Aorta (tissue), 5 donors: Measurements from ENCODE around the gene SLC47A1. TPM values are rescaled to one million over a fixed set of nuclear protein-coding genes. Genes with fewer than 3 reads are reported as not detected.
"Not testable (repeated sequence)": the region's sequence is repeated elsewhere in the genome, so short reads cannot be mapped to it uniquely, and the experiment has no call there.

ENCODE experiments used
- ATAC-seq: fragments of 200-7000 bp; cut with Tn5 transposase; one replicate; pipeline ENCODE4 v1.9.1; 2022; ENCODE audit warnings: moderate library complexity; ENCODE audit not compliant: low FRiP score
- DNase-seq, 2 donors: peaks; one replicate each; pipeline ENCODE4 v3.0.0-alpha.2; 2020
- H3K27ac ChIP-seq, 2 donors: one replicate each; pipeline ENCODE4 v1.5.1; 2013; ENCODE audit warnings: low read length in 2 of 2, mild to moderate bottlenecking in 2 of 2, moderate library complexity in 2 of 2, control low read depth in 1 of 2, inconsistent platforms in 1 of 2, low read depth in 1 of 2
- H3K27me3 ChIP-seq, 2 donors: one replicate each; pipeline ENCODE4 v1.6.1; 2013; ENCODE audit warnings: control low read depth in 1 of 2, low read length in 1 of 2, mild to moderate bottlenecking in 1 of 2, moderate library complexity in 1 of 2; ENCODE audit not compliant: insufficient read depth in 2 of 2, control insufficient read depth in 1 of 2
- H3K36me3 ChIP-seq, 2 donors: one replicate each; pipeline ENCODE4 v1.6.1; 2013; ENCODE audit warnings: control low read depth in 1 of 2, low read length in 1 of 2, mild to moderate bottlenecking in 1 of 2; ENCODE audit not compliant: insufficient read depth in 2 of 2, control insufficient read depth in 1 of 2
- H3K4me1 ChIP-seq, 2 donors: one replicate each; pipeline ENCODE4 v1.6.1; 2013; ENCODE audit warnings: low read length in 2 of 2, control low read depth in 1 of 2, mild to moderate bottlenecking in 1 of 2, moderate library complexity in 1 of 2; ENCODE audit not compliant: insufficient read depth in 2 of 2, control insufficient read depth in 1 of 2
- H3K4me3 ChIP-seq, 2 donors: one replicate each; pipeline ENCODE4 v1.5.1; 2013; ENCODE audit warnings: low read length in 2 of 2, control low read depth in 1 of 2, mild to moderate bottlenecking in 1 of 2
- H3K9me3 ChIP-seq: one replicate; pipeline ENCODE4 v1.6.1; 2013; ENCODE audit warnings: mild to moderate bottlenecking, low read length; ENCODE audit not compliant: control insufficient read depth
- WGBS, 2 donors: extraction: QIAGEN DNeasy Blood & Tissue Kit; methylation state at CpG; one replicate each; pipeline ENCODE4 v1.1.7; 2013; 5-methylcytosine and 5-hydroxymethylcytosine counted together
- intact Hi-C, 2 donors: fragments of 100-400 bp; cut with DNase I; formaldehyde crosslinking; loops; one replicate each; pipeline versions ENCODE4 v1.14.2 to v1.15.0; 2022
- polyA plus RNA-seq, 2 donors: library from polyadenylated mRNA; stranded (reverse); fragments of 200-250 nt; gene quantifications; one replicate each; pipeline ENCODE4 v1.2.3, GENCODE V29; 2013
- total RNA-seq, 2 donors: library from RNA; stranded (reverse); fragmentation: NEBNext Ultra II Directional; extraction: Animal tissue kit (Norgen Biotek cat#: 25700); gene quantifications; one replicate each; pipeline ENCODE4 v1.2.1, GENCODE V29; 2021
- donor health status: healthy with polysubstance abuse.
- donor health status: Bipolar disorder and iron deficiency.
- donor health status: DM: no; HTN: no; CAD: no.
- donor health status: DM: no; HTN: no; CAD: no.
- donor health status: DM: yes; HTN: yes; CAD: no.

The SLC47A1 gene
- total and polyA plus RNA-seq, 4 donors, result 3.9 to 7.3 (median 5.8) TPM

- no peaks in the 10 kb centered on the region for H3K4me1 ChIP-seq
- H3K27ac ChIP-seq, result no peak overlapping the region
- no peaks in the 10 kb centered on the region for H3K9me3 ChIP-seq
- no peaks in the 10 kb centered on the region for H3K27me3 ChIP-seq
- no peak overlapping the region for H3K4me3 ChIP-seq
- intact Hi-C loops, result no loop called here
- no peaks in the 10 kb centered on the region for H3K36me3 ChIP-seq
- no peak for DNase-seq
- ATAC-seq, result no peak
Measured at GRCh38 chr17:19497624-19498023, 36.0 kb upstream of the SLC47A1 start.

GRCh38 chr17:19501219-19501618 lies 32.4 kb upstream of the SLC47A1 start:
- Histone ChIP-seq H3K4me3 (no peak overlapping the region), H3K9me3 (no peaks in the 10 kb centered on the region), H3K36me3 (no peaks in the 10 kb centered on the region), H3K27ac (no peak overlapping the region), H3K27me3 (no peaks in the 10 kb centered on the region), H3K4me1 (no peaks in the 10 kb centered on the region)
- ATAC-seq (no peak), DNase-seq (no peak)
- WGBS, 2 donors, result 93 to 96% methylated on average over 2 of the region's 2 CpGs
- intact Hi-C loops, result loop anchor here in 1 of 2 donors (10.0 kb wide), 1 partner anchor 136 kb away; the partner anchor contains the start of gene B9D1

- H3K9me3 ChIP-seq, result no peaks in the 10 kb centered on the region
- H3K27ac ChIP-seq, result no peak overlapping the region
- H3K36me3 ChIP-seq, result no peaks in the 10 kb centered on the region
- 86 to 87% methylated on average over 9 of the region's 9 CpGs for WGBS, 2 donors
- no peak for ATAC-seq
- DNase-seq, result no peak
- H3K27me3 ChIP-seq, result no peaks in the 10 kb centered on the region
- H3K4me1 ChIP-seq, result no peaks in the 10 kb centered on the region
- intact Hi-C loops, result loop anchor here in 1 of 2 donors (10.0 kb wide), 1 partner anchor 138 kb away; the partner anchor contains the start of gene B9D1
- no peak overlapping the region for H3K4me3 ChIP-seq
Measured at GRCh38 chr17:19502517-19502916, 31.1 kb upstream of the SLC47A1 start.

GRCh38 chr17:19505561-19505960 lies 28.1 kb upstream of the SLC47A1 start:
- WGBS, 2 donors, result 87 to 88% methylated on average over 3 of the region's 4 CpGs
- intact Hi-C loops, result loop anchor here in 1 of 2 donors (5.0 to 10.0 kb wide), 3 partner anchors 58 to 142 kb away; partner anchors contain the start of genes ALDH3A2 and B9D1
- not testable (repeated sequence) for DNase-seq, H3K9me3 ChIP-seq, H3K4me3 ChIP-seq, H3K27ac ChIP-seq, H3K4me1 ChIP-seq, ATAC-seq, H3K27me3 ChIP-seq, H3K36me3 ChIP-seq

- Histone ChIP-seq H3K4me3 (peak overlapping the region; percentile 73 to 77), H3K4me1 (no peaks in the 10 kb centered on the region), H3K9me3 (no peaks in the 10 kb centered on the region), H3K36me3 (no peaks in the 10 kb centered on the region), H3K27ac (peak overlapping the region; percentile 88 to 90), H3K27me3 (no peaks in the 10 kb centered on the region)
- peak; percentile 89 to 95 for DNase-seq
- intact Hi-C loops, result loop anchor here in 1 of 2 donors (5.0 to 10.0 kb wide), 3 partner anchors 61 to 143 kb away; partner anchors contain the start of genes ALDH3A2 and B9D1
- WGBS, 2 donors, result 0 to 1% methylated on average over 54 to 60 of the region's 60 CpGs
- peak; percentile 95 for ATAC-seq
Measured at GRCh38 chr17:19507775-19508576, 25.7 kb upstream of the SLC47A1 start.

- H3K9me3 ChIP-seq, result no peaks in the 10 kb centered on the region
- no peak for ATAC-seq
- peak overlapping the region in 1 of 2 donors; percentile 90 for H3K27ac ChIP-seq
- 41 to 48% methylated on average over 6 of the region's 6 CpGs for WGBS, 2 donors
- H3K27me3 ChIP-seq, result no peaks in the 10 kb centered on the region
- peak overlapping the region; percentile 73 to 77 for H3K4me3 ChIP-seq
- H3K36me3 ChIP-seq, result no peaks in the 10 kb centered on the region
- intact Hi-C loops, result loop anchor here in 1 of 2 donors (5.0 to 10.0 kb wide), 3 partner anchors 61 to 144 kb away; partner anchors contain the start of genes ALDH3A2 and B9D1
- no peaks in the 10 kb centered on the region for H3K4me1 ChIP-seq
- DNase-seq, result no peak
Measured at GRCh38 chr17:19508577-19508867, 25.1 kb upstream of the SLC47A1 start.

GRCh38 chr17:19509281-19509852 lies 24.3 kb upstream of the SLC47A1 start:
- not testable (repeated sequence) for H3K4me3 ChIP-seq, H3K9me3 ChIP-seq, H3K27me3 ChIP-seq, ATAC-seq, H3K36me3 ChIP-seq, DNase-seq, H3K27ac ChIP-seq, H3K4me1 ChIP-seq
- intact Hi-C loops, result loop anchor here in 1 of 2 donors (5.0 to 10.0 kb wide), 3 partner anchors 62 to 145 kb away; partner anchors contain the start of genes ALDH3A2 and B9D1
- WGBS, 2 donors, result 80% methylated on average over 5 of the region's 5 CpGs

GRCh38 chr17:19510903-19511302 lies 22.8 kb upstream of the SLC47A1 start:
- ATAC-seq (no peak), DNase-seq (no peak)
- intact Hi-C loops, result loop anchor here (5.0 kb wide), 2 partner anchors 36 to 136 kb away; partner anchors contain the start of gene ALDH3A2 (in 1 of the 2)
- no peak overlapping the region for H3K4me3 ChIP-seq
- WGBS, 2 donors, result 48 to 49% methylated on average over 9 of the region's 9 CpGs
- no peaks in the 10 kb centered on the region for H3K9me3 ChIP-seq
- H3K36me3 ChIP-seq, result no peaks in the 10 kb centered on the region
- H3K4me1 ChIP-seq, result no peaks in the 10 kb centered on the region
- no peaks in the 10 kb centered on the region for H3K27me3 ChIP-seq
- H3K27ac ChIP-seq, result no peak overlapping the region
